Measurements from ENCODE around the gene ALDH18A1. TPM values are rescaled to one million over a fixed set of nuclear protein-coding genes. Genes with fewer than 3 reads are reported as not detected.

ALDH18A1 gene
- total and polyA plus RNA-seq, 2 donors (not counting 3 experiments of a cell fraction or from before 2014, with no cell fraction given) = 53.2 to 92.6 TPM

- intact Hi-C loops (cut with micrococcal nuclease) (no loop called here), dilution Hi-C loops (cut with MboI; ENCODE audit: extremely low pct_ligation_motif_present, low sequenced_read_pairs) (no loop called here)
- Histone ChIP-seq H3K27me3 (ENCODE audit: control insufficient read depth in 2 of 2, insufficient read depth in 2 of 2, low read length in 2 of 2) (no peaks in the 10 kb centered on the region), H3K27ac (ENCODE audit: insufficient read depth, low read depth, low read length) (no peak overlapping the region), H3K4me1 (ENCODE audit: control insufficient read depth, extremely low read depth, insufficient read depth, low read length) (peaks cover 6% of the 10 kb centered on the region), H2AFZ (ENCODE audit: low read depth, low read length) (no peak overlapping the region), H3K4me3 (replicated peaks in 1 of 3; ENCODE audit: insufficient read depth in 1 of 3, low read depth in 1 of 3, low read length in 3 of 3) (no peak overlapping the region), H3K9me1 (replicated peaks; ENCODE audit: control insufficient read depth, extremely low read depth, insufficient read depth, low read length) (no peaks in the 10 kb centered on the region), H3K9ac (replicated peaks; ENCODE audit: extremely low read depth, insufficient read depth, low read length) (no peak overlapping the region), H3K9me3 (replicated peaks; ENCODE audit: control insufficient read depth, insufficient read depth, low read length) (no peaks in the 10 kb centered on the region), H3K4me2 (ENCODE audit: insufficient read depth, low read length) (no peak overlapping the region), H3K36me3 (ENCODE audit: control insufficient read depth in 2 of 2, extremely low read depth in 1 of 2, insufficient read depth in 2 of 2, low read length in 2 of 2) (peaks cover 8 to 24% of the 10 kb centered on the region in 2 experiments), H3K79me2 (ENCODE audit: control insufficient read depth, insufficient read depth, low read length) (peaks cover 35% of the 10 kb centered on the region), H4K20me1 (replicated peaks; ENCODE audit: control insufficient read depth, extremely low read depth, insufficient read depth, low read length) (no peaks in the 10 kb centered on the region)
- ChIA-PET POLR2A (interaction anchor here (0.7 kb wide), 1 partner anchor 15 kb away, joined by 3 read pairs; no protein-coding TSS in a partner anchor), CTCF (interaction anchor here (1.2 kb wide), 1 partner anchor 11 kb away, joined by 4 read pairs; no protein-coding TSS in a partner anchor)
- TF ChIP-seq POLR2AphosphoS5 (IDR thresholded peaks at IDR 0.05; ENCODE audit: insufficient read depth, low read depth, low read length) = no peak
- no peak for TF ChIP-seq POLR2A (IDR thresholded peaks at IDR 0.05; ENCODE audit: low read depth, low read length)
- TF ChIP-seq GATA2 (IDR thresholded peaks at IDR 0.05; ENCODE audit: insufficient read depth, insufficient read length, low read depth, low read length) = no peak
- no peak for TF ChIP-seq CTCF (IDR thresholded peaks at IDR 0.05; ENCODE audit: extremely low read depth in 1 of 2, insufficient read depth in 1 of 2, low read depth in 1 of 2, low read length in 2 of 2)
- TF ChIP-seq MAX (IDR thresholded peaks at IDR 0.05; ENCODE audit: insufficient read depth, insufficient read length) = no peak
- no peak for TF ChIP-seq EZH2 (IDR thresholded peaks at IDR 0.05; ENCODE audit: borderline replicate concordance, low read depth, low read length, severe bottlenecking)
- no peak for TF ChIP-seq FOS (IDR thresholded peaks at IDR 0.05; ENCODE audit: borderline replicate concordance, insufficient read depth, low read length)
- no peak for TF ChIP-seq MYC (IDR thresholded peaks at IDR 0.05; ENCODE audit: low read depth, low read length)
- no peak for TF ChIP-seq JUN (IDR thresholded peaks at IDR 0.05; ENCODE audit: borderline replicate concordance, insufficient read depth, insufficient read length, low read depth)
- DNase-seq (ENCODE audit: low read depth, low spot score) = no peak
- BruUV-seq (replicated peaks) = no TSS peak
- no peak for FAIRE-seq
These were observed 6.3 kb downstream of the ALDH18A1 start for GRCh38 chr10:95650232-95650631.
